Choroid plexus epithelial cell (primary cell): ENCODE measurements around the gene HSPA4L.

Source experiments
- DNase-seq: peaks from one replicate; pipeline ENCODE4 v3.0.0-alpha.2; 2010; ENCODE audit warnings: low read depth
- H3K4me3 ChIP-seq: 2 replicates; pipeline ENCODE4 v1.5.1; 2011; ENCODE audit warnings: low read depth, mild to moderate bottlenecking, control low read depth, low read length, moderate library complexity
- TF ChIP-seq, protein P1 (sequence below): conservative IDR thresholded peaks from 2 replicates; pipeline ENCODE4 v1.5.1; 2011; ENCODE audit warnings: low read depth, mild to moderate bottlenecking, control low read depth, inconsistent platforms, low read length, moderate library complexity

Gene HSPA4L

GRCh38 chr4:127809173-127809800 is 27.2 kb downstream of the HSPA4L start:
- H3K4me3 ChIP-seq = no peak overlapping the region
- peak; percentile 61 for DNase-seq
- TF ChIP-seq, protein P1, sequence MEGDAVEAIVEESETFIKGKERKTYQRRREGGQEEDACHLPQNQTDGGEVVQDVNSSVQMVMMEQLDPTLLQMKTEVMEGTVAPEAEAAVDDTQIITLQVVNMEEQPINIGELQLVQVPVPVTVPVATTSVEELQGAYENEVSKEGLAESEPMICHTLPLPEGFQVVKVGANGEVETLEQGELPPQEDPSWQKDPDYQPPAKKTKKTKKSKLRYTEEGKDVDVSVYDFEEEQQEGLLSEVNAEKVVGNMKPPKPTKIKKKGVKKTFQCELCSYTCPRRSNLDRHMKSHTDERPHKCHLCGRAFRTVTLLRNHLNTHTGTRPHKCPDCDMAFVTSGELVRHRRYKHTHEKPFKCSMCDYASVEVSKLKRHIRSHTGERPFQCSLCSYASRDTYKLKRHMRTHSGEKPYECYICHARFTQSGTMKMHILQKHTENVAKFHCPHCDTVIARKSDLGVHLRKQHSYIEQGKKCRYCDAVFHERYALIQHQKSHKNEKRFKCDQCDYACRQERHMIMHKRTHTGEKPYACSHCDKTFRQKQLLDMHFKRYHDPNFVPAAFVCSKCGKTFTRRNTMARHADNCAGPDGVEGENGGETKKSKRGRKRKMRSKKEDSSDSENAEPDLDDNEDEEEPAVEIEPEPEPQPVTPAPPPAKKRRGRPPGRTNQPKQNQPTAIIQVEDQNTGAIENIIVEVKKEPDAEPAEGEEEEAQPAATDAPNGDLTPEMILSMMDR = peak; percentile 63

- DNase-seq = no peak
- H3K4me3 ChIP-seq = no peak overlapping the region
- TF ChIP-seq, protein P1 = no peak
Observed at GRCh38 chr4:127810551-127810950, 28.4 kb downstream of the HSPA4L start.

DNA sequence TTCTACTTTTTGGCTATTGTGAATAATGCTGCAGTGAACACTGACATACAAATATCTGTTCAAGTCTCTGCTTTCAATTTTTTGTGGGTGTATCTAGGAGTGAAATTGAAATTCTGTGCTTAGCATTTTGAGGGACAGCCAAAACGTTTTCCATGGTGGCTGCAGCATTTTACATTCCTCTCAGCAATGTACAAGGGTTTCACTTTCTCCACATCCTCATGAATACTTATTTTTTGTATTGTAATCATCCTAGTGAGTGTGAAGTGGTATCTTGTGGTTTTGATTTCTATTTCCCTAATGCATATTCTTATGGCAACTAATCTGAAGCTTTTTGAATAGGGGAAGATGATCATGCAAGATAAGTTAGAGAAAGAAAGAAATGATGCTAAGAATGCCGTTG is 40.3 kb downstream of the HSPA4L start:
- TF ChIP-seq, protein P1 = no peak
- H3K4me3 ChIP-seq = no peak overlapping the region
- DNase-seq = no peak

DNA sequence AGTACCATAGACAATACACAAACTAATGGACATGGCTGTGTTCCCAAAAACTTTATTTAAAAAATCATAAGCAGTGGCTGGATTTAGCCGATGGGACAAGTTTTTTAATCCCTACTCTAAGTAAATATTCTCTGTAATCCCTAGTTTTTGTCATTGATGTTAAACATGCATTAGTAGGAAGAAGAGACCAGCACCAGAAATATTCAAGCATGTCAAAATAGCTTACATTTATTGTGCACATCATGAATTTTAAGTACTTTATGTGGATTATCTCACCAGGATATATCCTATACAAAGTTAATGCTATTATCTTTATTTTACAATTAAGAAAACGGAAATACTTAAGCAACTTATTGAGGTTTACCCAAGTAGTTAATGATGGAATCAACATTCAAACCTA is 46.0 kb downstream of the HSPA4L start:
- no peak for DNase-seq
- H3K4me3 ChIP-seq = no peak overlapping the region
- TF ChIP-seq, protein P1 = no peak

DNA sequence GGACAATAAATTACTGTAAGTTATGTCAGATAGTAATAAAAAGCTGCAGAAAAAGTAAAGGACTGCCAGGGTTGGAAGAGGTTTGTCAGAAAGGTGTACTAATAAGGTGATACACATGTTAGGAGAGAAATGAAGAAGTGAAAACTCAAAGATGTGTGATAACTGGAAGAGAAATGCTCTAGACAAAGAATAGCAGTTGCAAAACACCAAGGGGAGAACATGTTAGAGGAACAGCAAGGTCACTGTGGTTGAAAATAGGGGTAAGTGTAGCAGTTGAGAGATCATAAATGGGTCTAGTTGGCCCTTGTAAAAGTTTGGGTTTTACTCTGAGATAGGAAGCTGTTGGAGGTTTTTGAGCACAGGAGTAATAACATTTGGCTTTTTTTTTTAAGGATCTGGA is 46.9 kb downstream of the HSPA4L start:
- DNase-seq = no peak
- TF ChIP-seq, protein P1 = no peak
- no peak overlapping the region for H3K4me3 ChIP-seq

DNA sequence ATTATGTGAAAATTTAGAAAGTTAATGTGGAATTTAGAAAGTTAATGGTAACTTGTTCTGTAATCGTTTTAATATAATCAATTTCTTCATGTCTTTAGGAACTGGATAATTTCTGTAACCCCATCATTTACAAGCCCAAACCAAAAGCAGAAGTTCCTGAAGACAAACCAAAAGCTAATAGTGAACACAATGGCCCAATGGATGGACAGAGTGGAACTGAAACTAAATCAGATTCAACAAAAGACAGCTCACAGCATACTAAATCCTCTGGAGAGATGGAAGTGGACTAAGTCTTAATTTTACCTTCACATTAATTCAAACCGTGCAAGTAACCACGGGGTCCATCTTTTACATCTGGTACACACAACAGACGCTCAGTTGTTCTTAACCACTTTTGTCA is 50.5 kb downstream of the HSPA4L start:
- DNase-seq = no peak
- no peak overlapping the region for H3K4me3 ChIP-seq
- TF ChIP-seq, protein P1 = no peak
